IMR-90 (cell line): Measurements from ENCODE around the gene AKAP3. TPM values are rescaled to one million over a fixed set of nuclear protein-coding genes. Genes with fewer than 3 reads are reported as not detected.

Source experiments
- ATAC-seq: fragments of 200-7000 bp; cut with Tn5 transposase; 2 replicates; pipeline ENCODE4 v1.9.1; 2020; ENCODE audit warnings: low read depth, mild to moderate bottlenecking, moderate library complexity
- BruUV-seq: library from RNA; stranded (reverse); fragments of 400-500 nt; replicated peaks from 2 replicates; lab custom pipeline; 2021; lab: Mats Ljungman, UMichigan
- CTCF ChIA-PET: fragments of 300-600 bp; formaldehyde crosslinking; extraction: SDS; loops from one replicate; lab custom pipeline; 2021; ENCODE audit warnings: antibody characterized with exemption; lab: Yijun Ruan, JAX
- POLR2A ChIA-PET: fragments of 300-600 bp; sonication (Branson Sonifier 250); formaldehyde crosslinking; loops from one replicate; lab custom pipeline; 2022; ENCODE audit warnings: antibody characterized with exemption; ENCODE audit not compliant: unreplicated experiment; lab: Charles Lee
- DNase-seq: peaks from one replicate; pipeline ENCODE4 v3.0.0; 2013
- H2AFZ ChIP-seq: replicated peaks from 2 replicates; pipeline ENCODE3; 2013; ENCODE audit warnings: low read length, mild to moderate bottlenecking; ENCODE audit not compliant: poor library complexity
- H2AK5ac ChIP-seq: 2 replicates; pipeline ENCODE4 v1.6.1; 2013; ENCODE audit warnings: low read depth, low read length, inconsistent platforms
- H2AK9ac ChIP-seq: replicated peaks from 2 replicates; pipeline ENCODE3; 2013; ENCODE audit warnings: mild to moderate bottlenecking, low read depth, low read length, moderate library complexity; ENCODE audit not compliant: poor library complexity
- H2BK120ac ChIP-seq: 2 replicates; pipeline ENCODE4 v1.6.1; 2013; ENCODE audit warnings: low read depth, low read length, inconsistent platforms
- H2BK15ac ChIP-seq: 3 replicates; pipeline ENCODE4 v1.6.1; 2013; ENCODE audit warnings: low read depth, low read length, inconsistent platforms
- H2BK20ac ChIP-seq: 2 replicates; pipeline ENCODE4 v1.6.1; 2013; ENCODE audit warnings: low read depth, mild to moderate bottlenecking, inconsistent platforms, low read length, moderate library complexity
- H2BK5ac ChIP-seq: 2 replicates; pipeline ENCODE4 v1.6.1; 2013; ENCODE audit warnings: mild to moderate bottlenecking, low read depth, low read length, inconsistent platforms; ENCODE audit not compliant: poor library complexity, severe bottlenecking
- H3K14ac ChIP-seq: replicated peaks from 2 replicates; pipeline ENCODE4 v1.6.1; 2013; ENCODE audit warnings: low read depth, low read length, inconsistent platforms
- H3K18ac ChIP-seq: 2 replicates; pipeline ENCODE4 v1.6.1; 2013; ENCODE audit warnings: low read depth, low read length, control low read depth
- H3K23ac ChIP-seq: 2 replicates; pipeline ENCODE4 v1.6.1; 2013; ENCODE audit warnings: low read depth, low read length, inconsistent platforms
- H3K27ac ChIP-seq: 2 replicates; pipeline ENCODE4 v1.5.1; 2013; ENCODE audit warnings: mild to moderate bottlenecking, control low read depth, low read length; ENCODE audit not compliant: insufficient read depth
- H3K27me3 ChIP-seq: 2 replicates; pipeline ENCODE4 v1.6.1; 2013; ENCODE audit warnings: low read length; ENCODE audit not compliant: control insufficient read depth, insufficient read depth
- H3K36me3 ChIP-seq: 2 replicates; pipeline ENCODE4 v1.6.1; 2013; ENCODE audit warnings: low read length, mixed read lengths; ENCODE audit not compliant: control insufficient read depth, insufficient read depth
- H3K4ac ChIP-seq: 2 replicates; pipeline ENCODE4 v1.6.1; 2013; ENCODE audit warnings: low read depth, low read length, inconsistent platforms
- H3K4me1 ChIP-seq: 2 replicates; pipeline ENCODE4 v1.6.1; 2013; ENCODE audit warnings: low read length, mixed read lengths; ENCODE audit not compliant: control insufficient read depth, insufficient read depth
- H3K4me2 ChIP-seq: 2 replicates; pipeline ENCODE4 v1.6.1; 2013; ENCODE audit warnings: low read depth, mild to moderate bottlenecking, control low read depth, low read length, moderate library complexity
- H3K4me3 ChIP-seq: 2 replicates; pipeline ENCODE4 v1.5.1; 2013; ENCODE audit warnings: low read depth, mild to moderate bottlenecking, control low read depth, low read length, moderate library complexity; ENCODE audit not compliant: insufficient read depth
- H3K56ac ChIP-seq: 2 replicates; pipeline ENCODE4 v1.6.1; 2013; ENCODE audit warnings: low read length, inconsistent platforms; ENCODE audit not compliant: insufficient read depth; ENCODE audit errors: extremely low read depth
- H3K79me1 ChIP-seq, 2 experiments: 2 replicates each; pipeline ENCODE4 v1.6.1; 2013; ENCODE audit warnings: low read length in 2 of 2, inconsistent platforms in 1 of 2, low read depth in 1 of 2
- H3K9ac ChIP-seq: 2 replicates; pipeline ENCODE4 v1.6.1; 2013; ENCODE audit warnings: low read depth, low read length, control low read depth
- H3K9me1 ChIP-seq: 2 replicates; pipeline ENCODE4 v1.6.1; 2013; ENCODE audit warnings: low read length, inconsistent platforms; ENCODE audit not compliant: insufficient read depth
- H3K9me3 ChIP-seq: 2 replicates; pipeline ENCODE4 v1.6.1; 2013; ENCODE audit warnings: low read length; ENCODE audit not compliant: control insufficient read depth, insufficient read depth
- H4K20me1 ChIP-seq: 2 replicates; pipeline ENCODE4 v1.6.1; 2013; ENCODE audit warnings: low read length, inconsistent platforms; ENCODE audit not compliant: insufficient read depth
- H4K5ac ChIP-seq: 2 replicates; pipeline ENCODE4 v1.6.1; 2013; ENCODE audit warnings: mild to moderate bottlenecking, low read depth, low read length, control low read depth
- H4K8ac ChIP-seq, 2 experiments: 2 replicates each; pipeline ENCODE4 v1.6.1; 2013; ENCODE audit warnings: low read depth in 2 of 2, low read length in 2 of 2, control low read depth in 1 of 2, inconsistent platforms in 1 of 2
- H4K91ac ChIP-seq: 2 replicates; pipeline ENCODE4 v1.6.1; 2013; ENCODE audit warnings: low read depth, low read length, inconsistent platforms; ENCODE audit not compliant: insufficient read depth
- FOS ChIP-seq: fragments of 150-350 bp; IDR thresholded peaks from 2 replicates; pipeline ENCODE4 v1.6.1; 2016; ENCODE audit warnings: low read depth, low read length
- MAFK ChIP-seq: IDR thresholded peaks from 2 replicates; pipeline ENCODE4 v1.6.1; 2012; ENCODE audit warnings: low read depth, low read length, improper control_type of control experiment
- MAZ ChIP-seq: IDR thresholded peaks from 2 replicates; pipeline ENCODE4 v1.6.1; 2012; ENCODE audit warnings: low read depth, mild to moderate bottlenecking, low read length, improper control_type of control experiment, moderate library complexity, borderline replicate concordance
- RAD21 ChIP-seq: IDR thresholded peaks from 2 replicates; pipeline ENCODE4 v1.6.1; 2012; ENCODE audit warnings: low read length, improper control_type of control experiment
- USF2 ChIP-seq: fragments of 150-350 bp; IDR thresholded peaks from 2 replicates; pipeline ENCODE4 v1.6.1; 2017; ENCODE audit warnings: mild to moderate bottlenecking, antibody characterized with exemption, low read length, low read depth
- WGBS, 2 experiments: methylation state at CpG; one replicate each; pipeline versions ENCODE4 v1.1.5 to v1.1.7; 2013; ENCODE audit warnings: missing lambda C conversion rate in 2 of 2; ENCODE audit not compliant: insufficient read length in 1 of 2; ENCODE audit errors: extremely low coverage in 2 of 2; 5-methylcytosine and 5-hydroxymethylcytosine counted together
- dilution Hi-C: fragments of 300-500 bp; cut with HindIII; formaldehyde crosslinking; loops from one replicate; pipeline ENCODE4 v1.14.3; 2018; ENCODE audit warnings: low sequenced_read_pairs; ENCODE audit not compliant: unreplicated experiment
- in situ Hi-C: fragments of 300-500 bp; cut with MboI; formaldehyde crosslinking; loops from 3 replicates; pipeline ENCODE4 v1.14.3; 2019; ENCODE audit warnings: low sequenced_read_pairs, inconsistent platforms, mixed read lengths
- intact Hi-C: fragments of 100-400 bp; cut with micrococcal nuclease; formaldehyde crosslinking; loops from 2 replicates; pipeline ENCODE4 v1.10.0; 2022
- polyA plus RNA-seq, 3 experiments: library from polyadenylated mRNA; depleted of rRNA; stranded (reverse); fragments of >200 nt; gene quantifications; 2 replicates each; pipeline ENCODE4 v1.2.3, GENCODE V29; 2012; ENCODE audit warnings: low replicate concordance in 1 of 3
- total RNA-seq: library from RNA; depleted of rRNA; stranded (reverse); fragments of >200 nt; gene quantifications from 2 replicates; pipeline ENCODE4 v1.2.3, GENCODE V29; 2012

Gene AKAP3
- total and polyA plus RNA-seq, 2 of the 4 experiments (the other 2 are of a cell fraction): 0.54 to 0.55 TPM

GRCh38 chr12:4586500-4586899, 62.4 kb downstream of the AKAP3 start:
- Histone ChIP-seq H4K91ac (no peak overlapping the region), H3K4ac (no peak overlapping the region), H2BK20ac (no peak overlapping the region), H4K5ac (no peak overlapping the region), H3K23ac (no peak overlapping the region), H3K14ac (no peak overlapping the region), H3K27ac (no peak overlapping the region), H2BK120ac (no peak overlapping the region), H2AK5ac (no peak overlapping the region), H3K9me3 (no peaks in the 10 kb centered on the region), H3K36me3 (no peaks in the 10 kb centered on the region), H2BK5ac (no peak overlapping the region), H2AK9ac (no peak overlapping the region), H3K4me3 (no peak overlapping the region), H3K18ac (no peak overlapping the region), H3K9ac (no peak overlapping the region), H3K4me2 (no peak overlapping the region), H4K20me1 (no peaks in the 10 kb centered on the region), H2AFZ (no peak overlapping the region), H3K4me1 (no peaks in the 10 kb centered on the region), H3K27me3 (peaks cover 9% of the 10 kb centered on the region), H2BK15ac (no peak overlapping the region), H3K79me1 (no peaks in the 10 kb centered on the region), H4K8ac (no peak overlapping the region), H3K56ac (no peak overlapping the region), H3K9me1 (no peaks in the 10 kb centered on the region)
- no TSS peak for BruUV-seq
- ChIA-PET CTCF (no interaction called here), POLR2A (no interaction called here)
- TF ChIP-seq USF2 (no peak), MAFK (no peak), FOS (no peak), RAD21 (no peak), MAZ (no peak)
- dilution Hi-C loops: no loop called here
- no CpG with 5 or more reads among the region's 5 CpGs for WGBS, 2 experiments
- DNase-seq: no peak
- no peak for ATAC-seq
- in situ Hi-C loops: no loop called here
- intact Hi-C loops: no loop called here
